PC-9 (cell line): ENCODE measurements around the gene IFNG-AS1. TPM values are rescaled to one million over a fixed set of nuclear protein-coding genes. Genes with fewer than 3 reads are reported as not detected.

ENCODE experiments used
- BruUV-seq: library from RNA; stranded (reverse); fragments of 400-500 nt; replicated peaks from 2 replicates; lab custom pipeline; 2021; lab: Mats Ljungman, UMichigan
- CTCF ChIA-PET: fragments of 300-600 bp; sonication (Branson Sonifier 250); formaldehyde crosslinking; loops from one replicate; lab custom pipeline; 2022; ENCODE audit warnings: antibody characterized with exemption; lab: Charles Lee
- POLR2A ChIA-PET: fragments of 300-600 bp; sonication (Branson Sonifier 250); formaldehyde crosslinking; loops from one replicate; lab custom pipeline; 2022; ENCODE audit warnings: antibody characterized with exemption; ENCODE audit not compliant: unreplicated experiment; lab: Charles Lee
- DNase-seq, 2 experiments: peaks; one replicate each; pipeline versions ENCODE4 v3.0.0 to v3.0.0-alpha.2; 2015 to 2022; ENCODE audit warnings: mixed read lengths in 1 of 2
- H2AFZ ChIP-seq: fragments of 200-600 bp; sonication (generic); 2 replicates; pipeline ENCODE4 v1.8.1; 2017; ENCODE audit warnings: antibody characterized with exemption
- H3F3A ChIP-seq: fragments of 200-600 bp; sonication (generic); 2 replicates; pipeline ENCODE4 v1.8.1; 2017; ENCODE audit warnings: antibody characterized with exemption, mild to moderate bottlenecking, low read depth; ENCODE audit not compliant: insufficient read depth
- H3K27ac ChIP-seq: fragments of 200-600 bp; sonication (generic); 2 replicates; pipeline ENCODE4 v1.6.1; 2016; ENCODE audit warnings: mixed run types
- H3K27me3 ChIP-seq: fragments of 200-600 bp; sonication (generic); 2 replicates; pipeline ENCODE4 v1.6.1; 2016; ENCODE audit warnings: low read depth, mixed run types; ENCODE audit not compliant: insufficient read depth
- H3K36me3 ChIP-seq: fragments of 200-600 bp; sonication (generic); 2 replicates; pipeline ENCODE4 v1.6.1; 2016; ENCODE audit warnings: low read depth, mixed run types
- H3K4me1 ChIP-seq: fragments of 200-600 bp; sonication (generic); replicated peaks from 2 replicates; pipeline ENCODE4 v1.6.1; 2016; ENCODE audit warnings: mixed run types; ENCODE audit not compliant: insufficient read depth
- H3K4me2 ChIP-seq: fragments of 200-600 bp; sonication (generic); 2 replicates; pipeline ENCODE4 v1.6.1; 2017; ENCODE audit warnings: mixed run types
- H3K4me3 ChIP-seq: fragments of 200-600 bp; sonication (generic); 2 replicates; pipeline ENCODE4 v1.6.1; 2016; ENCODE audit warnings: mixed run types
- H3K79me2 ChIP-seq: fragments of 200-600 bp; sonication (generic); 2 replicates; pipeline ENCODE4 v1.6.1; 2017; ENCODE audit warnings: low read depth, mixed run types
- H3K9me2 ChIP-seq: fragments of 200-600 bp; sonication (generic); 2 replicates; pipeline ENCODE4 v1.8.1; 2017; ENCODE audit warnings: mild to moderate bottlenecking; ENCODE audit not compliant: insufficient read depth
- H3K9me3 ChIP-seq: fragments of 200-600 bp; sonication (generic); 2 replicates; pipeline ENCODE4 v1.8.1; 2016; ENCODE audit warnings: low read depth; ENCODE audit not compliant: insufficient read depth
- H4K20me1 ChIP-seq: fragments of 200-600 bp; sonication (generic); 2 replicates; pipeline ENCODE4 v1.8.1; 2017; ENCODE audit not compliant: insufficient read depth
- CTCF ChIP-seq: fragments of 200-600 bp; sonication (generic); conservative IDR thresholded peaks from 2 replicates; pipeline ENCODE4 v1.6.1; 2017; ENCODE audit warnings: mixed run types, antibody characterized with exemption, mild to moderate bottlenecking, moderate library complexity
- EZH2 ChIP-seq: fragments of 200-600 bp; sonication (generic); IDR thresholded peaks from 2 replicates; pipeline ENCODE4 v1.8.0; 2017; ENCODE audit warnings: antibody characterized with exemption, low read depth
- intact Hi-C: fragments of 100-400 bp; cut with micrococcal nuclease; formaldehyde crosslinking; loops from one replicate; pipeline ENCODE4 v1.10.0; 2022; ENCODE audit not compliant: unreplicated experiment
- total RNA-seq: library from RNA; stranded (reverse); gene quantifications from 2 replicates; pipeline ENCODE4 v1.2.3, GENCODE V29; 2021

The IFNG-AS1 gene
- total RNA-seq, 1 experiment from 2014 or later: not detected

- no peak overlapping the region for H2AFZ ChIP-seq
- TF ChIP-seq CTCF (no peak), EZH2 (no peak)
- no peaks in the 10 kb centered on the region for H3K9me2 ChIP-seq
- no peaks in the 10 kb centered on the region for H3F3A ChIP-seq
- no peaks in the 10 kb centered on the region for H3K27me3 ChIP-seq
- intact Hi-C loops: no loop called here
- CTCF ChIA-PET: no interaction called here
- H3K79me2 ChIP-seq: no peaks in the 10 kb centered on the region
- H3K4me3 ChIP-seq: no peak overlapping the region
- H3K4me2 ChIP-seq: no peak overlapping the region
- H3K4me1 ChIP-seq: no peaks in the 10 kb centered on the region
- POLR2A ChIA-PET: no interaction called here
- no peaks in the 10 kb centered on the region for H4K20me1 ChIP-seq
- no peak overlapping the region for H3K27ac ChIP-seq
- no TSS peak for BruUV-seq
- no peaks in the 10 kb centered on the region for H3K36me3 ChIP-seq
- no peak for DNase-seq
- no peaks in the 10 kb centered on the region for H3K9me3 ChIP-seq
Observed at GRCh38 chr12:68013181-68013580, 23.9 kb downstream of the IFNG-AS1 start.

GRCh38 chr12:68016136-68016535 lies 26.9 kb downstream of the IFNG-AS1 start:
- H3K79me2 ChIP-seq: no peaks in the 10 kb centered on the region
- H3K36me3 ChIP-seq: no peaks in the 10 kb centered on the region
- TF ChIP-seq CTCF (no peak), EZH2 (no peak)
- no peaks in the 10 kb centered on the region for H4K20me1 ChIP-seq
- CTCF ChIA-PET: no interaction called here
- no peaks in the 10 kb centered on the region for H3K9me2 ChIP-seq
- no peak overlapping the region for H3K27ac ChIP-seq
- intact Hi-C loops: no loop called here
- no peaks in the 10 kb centered on the region for H3K4me1 ChIP-seq
- no peaks in the 10 kb centered on the region for H3K9me3 ChIP-seq
- no peak for DNase-seq
- no peak overlapping the region for H3K4me3 ChIP-seq
- no peak overlapping the region for H2AFZ ChIP-seq
- POLR2A ChIA-PET: no interaction called here
- no peaks in the 10 kb centered on the region for H3F3A ChIP-seq
- BruUV-seq: no TSS peak
- no peaks in the 10 kb centered on the region for H3K27me3 ChIP-seq
- no peak overlapping the region for H3K4me2 ChIP-seq

GRCh38 chr12:68018315-68018714 lies 29.1 kb downstream of the IFNG-AS1 start:
- Histone ChIP-seq H3K4me3 (no peak overlapping the region), H3K36me3 (no peaks in the 10 kb centered on the region), H3K9me2 (no peaks in the 10 kb centered on the region), H3K27ac (no peak overlapping the region), H2AFZ (no peak overlapping the region), H3K4me2 (no peak overlapping the region), H3K4me1 (no peaks in the 10 kb centered on the region), H3K9me3 (no peaks in the 10 kb centered on the region), H3F3A (no peaks in the 10 kb centered on the region), H4K20me1 (no peaks in the 10 kb centered on the region), H3K79me2 (no peaks in the 10 kb centered on the region), H3K27me3 (no peaks in the 10 kb centered on the region)
- ChIA-PET CTCF (no interaction called here), POLR2A (no interaction called here)
- no TSS peak for BruUV-seq
- TF ChIP-seq CTCF: no peak
- TF ChIP-seq EZH2: no peak
- intact Hi-C loops: no loop called here
- DNase-seq: no peak
